Measurements from ENCODE around the gene MCRS1. TPM values are rescaled to one million over a fixed set of nuclear protein-coding genes. Genes with fewer than 3 reads are reported as not detected.

The MCRS1 gene
- total RNA-seq, 1 donor from 2014 or later = 77.1 TPM

DNA sequence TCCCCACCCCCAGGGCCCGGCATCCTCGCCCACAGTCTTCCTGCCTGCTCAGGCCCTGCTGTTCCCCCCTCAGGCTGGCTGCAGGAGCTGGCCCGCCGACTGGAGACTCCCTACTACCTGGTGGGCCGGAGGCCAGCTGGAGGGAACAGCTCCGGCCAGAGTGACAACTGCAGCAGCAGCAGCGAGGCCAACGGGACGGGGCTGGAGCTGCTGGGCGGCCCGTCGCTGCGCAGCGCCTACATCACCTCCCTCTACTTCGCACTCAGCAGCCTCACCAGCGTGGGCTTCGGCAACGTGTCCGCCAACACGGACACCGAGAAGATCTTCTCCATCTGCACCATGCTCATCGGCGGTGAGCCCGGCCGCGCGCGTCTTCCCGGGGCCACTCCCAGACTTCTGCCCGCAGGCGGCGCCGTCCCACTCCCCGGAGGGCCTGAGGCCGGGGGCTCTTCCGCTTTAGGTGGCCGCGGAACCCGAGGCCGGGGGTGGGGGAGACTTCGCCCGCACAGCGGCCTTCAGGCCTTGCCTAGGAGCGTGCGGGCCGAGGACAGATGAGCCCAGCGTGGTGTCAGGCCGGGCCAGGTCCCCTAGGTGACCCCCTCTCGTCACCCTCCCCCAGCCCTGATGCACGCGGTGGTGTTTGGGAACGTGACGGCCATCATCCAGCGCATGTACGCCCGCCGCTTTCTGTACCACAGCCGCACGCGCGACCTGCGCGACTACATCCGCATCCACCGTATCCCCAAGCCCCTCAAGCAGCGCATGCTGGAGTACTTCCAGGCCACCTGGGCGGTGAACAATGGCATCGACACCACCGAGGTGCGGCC is 18.9 kb downstream of the MCRS1 start:
- intact Hi-C loops (cut with micrococcal nuclease) = no loop called here

DNA sequence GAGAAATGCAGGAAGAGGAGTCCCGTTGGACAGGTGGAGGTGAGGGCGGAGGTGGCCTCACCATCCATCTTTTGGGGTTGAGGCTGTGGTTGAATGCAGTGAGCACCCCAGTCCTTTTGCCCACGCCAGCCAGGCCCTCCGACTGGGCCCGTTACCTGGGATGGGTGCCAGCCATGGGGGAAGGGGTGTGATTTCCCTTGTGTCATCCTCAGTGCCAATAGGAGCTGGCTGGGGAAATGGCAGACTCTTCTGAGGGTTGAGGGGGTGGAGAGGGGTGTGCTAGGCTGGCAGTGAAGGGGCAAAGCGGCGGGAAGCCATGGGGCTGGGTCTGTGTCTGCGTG is 19.5 kb downstream of the MCRS1 start:
- no peaks in the 10 kb centered on the region for H3K9me3 Mint-ChIP-seq
- intact Hi-C loops (cut with micrococcal nuclease) = no loop called here
- DNase-seq (ENCODE audit: low spot score) = no peak
- no peak overlapping the region for H3K4me3 Mint-ChIP-seq
- no peaks in the 10 kb centered on the region for H3K4me1 Mint-ChIP-seq (ENCODE audit: low read depth)
- no peaks in the 10 kb centered on the region for H3K36me3 Mint-ChIP-seq (ENCODE audit: low read depth)
- no peak overlapping the region for H3K27ac Mint-ChIP-seq
- H3K27me3 Mint-ChIP-seq (ENCODE audit: insufficient read depth) = peaks cover 32% of the 10 kb centered on the region

More for the DNA sequence above, 18.9 kb downstream of the MCRS1 start:
- Mint-ChIP-seq H3K27me3 (ENCODE audit: insufficient read depth) (peaks cover 32% of the 10 kb centered on the region), H3K27ac (no peak overlapping the region), H3K4me1 (ENCODE audit: low read depth) (no peaks in the 10 kb centered on the region), H3K9me3 (no peaks in the 10 kb centered on the region), H3K4me3 (no peak overlapping the region), H3K36me3 (ENCODE audit: low read depth) (no peaks in the 10 kb centered on the region)
- DNase-seq (ENCODE audit: low spot score) = no peak

DNA sequence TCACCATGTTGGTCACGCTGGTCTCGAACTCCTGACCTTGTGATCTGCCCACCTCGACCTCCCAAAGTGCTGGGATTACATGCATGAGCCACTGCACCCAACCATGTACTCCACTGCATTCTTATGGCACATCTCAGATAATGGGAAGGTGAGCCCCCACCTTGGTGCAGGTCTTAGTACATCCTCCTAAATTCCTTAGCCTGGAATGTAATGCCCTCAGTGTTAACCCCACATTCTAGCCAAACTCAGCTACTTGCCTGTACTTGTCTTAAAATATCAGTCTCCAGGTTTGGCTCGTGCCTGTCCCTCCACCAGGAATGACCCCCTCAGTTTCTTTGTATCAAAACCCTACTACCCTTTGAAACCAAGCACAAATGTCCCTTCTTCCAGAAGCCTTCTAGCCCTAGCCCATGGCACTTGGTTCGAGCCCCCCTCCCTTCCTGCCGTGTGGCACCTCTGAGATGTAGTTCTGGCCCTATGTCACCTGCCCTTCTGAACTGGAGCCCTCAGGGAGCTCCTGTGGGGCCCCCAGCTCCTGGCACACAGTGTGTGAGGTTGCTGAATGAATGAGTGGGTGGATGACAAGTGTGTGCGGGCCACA is 20.8 kb downstream of the MCRS1 start:
- peaks cover 32% of the 10 kb centered on the region for H3K27me3 Mint-ChIP-seq (ENCODE audit: insufficient read depth)
- H3K36me3 Mint-ChIP-seq (ENCODE audit: low read depth) = no peaks in the 10 kb centered on the region
- H3K9me3 Mint-ChIP-seq = no peaks in the 10 kb centered on the region
- no peak overlapping the region for H3K4me3 Mint-ChIP-seq
- DNase-seq (ENCODE audit: low spot score) = no peak
- intact Hi-C loops (cut with micrococcal nuclease) = no loop called here
- no peaks in the 10 kb centered on the region for H3K4me1 Mint-ChIP-seq (ENCODE audit: low read depth)
- H3K27ac Mint-ChIP-seq = no peak overlapping the region

DNA sequence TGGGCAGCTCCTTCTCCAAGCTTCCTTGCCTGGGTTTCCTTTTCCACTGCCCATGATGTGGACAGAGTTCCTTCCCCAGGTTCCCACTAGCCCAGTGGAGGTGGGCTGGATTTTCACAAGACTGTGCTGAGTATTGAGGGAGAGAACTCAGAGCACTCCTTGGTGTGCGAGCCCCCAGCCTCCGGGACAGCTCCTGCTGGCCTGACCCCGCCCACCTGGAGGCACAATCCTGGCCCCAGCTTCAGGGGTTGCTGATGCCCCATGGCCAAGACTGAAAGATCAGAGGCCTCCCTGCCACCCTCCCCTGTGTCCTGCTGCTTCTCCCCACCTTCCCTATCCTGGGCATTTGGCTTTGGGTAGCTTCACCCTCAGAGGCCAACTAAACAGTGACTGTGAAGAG is 21.5 kb downstream of the MCRS1 start:
- H3K27ac Mint-ChIP-seq = no peak overlapping the region
- intact Hi-C loops (cut with micrococcal nuclease) = no loop called here

DNA sequence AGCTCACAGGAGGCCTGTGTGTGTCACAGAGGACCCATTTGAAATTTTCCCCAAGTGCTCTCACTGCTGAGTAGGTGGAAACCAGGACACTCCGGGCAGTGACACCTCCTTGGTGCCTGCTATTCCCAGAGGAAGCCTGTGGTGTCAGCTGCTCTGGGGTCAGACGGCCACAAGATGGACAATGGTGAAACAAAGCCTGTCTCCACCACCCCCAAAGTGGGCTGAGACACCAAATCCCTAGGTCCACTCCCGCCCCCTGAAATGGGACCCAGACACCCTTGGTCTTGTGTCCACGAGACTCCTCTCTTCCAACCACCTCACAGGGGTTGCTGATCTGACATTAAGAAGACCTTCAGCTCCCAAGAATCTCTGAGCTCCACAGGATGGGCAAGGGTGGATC is 22.1 kb downstream of the MCRS1 start:
- no peak for DNase-seq (ENCODE audit: low spot score)
- Mint-ChIP-seq H3K4me3 (no peak overlapping the region), H3K27ac (no peak overlapping the region), H3K36me3 (ENCODE audit: low read depth) (no peaks in the 10 kb centered on the region), H3K4me1 (ENCODE audit: low read depth) (no peaks in the 10 kb centered on the region), H3K9me3 (no peaks in the 10 kb centered on the region), H3K27me3 (ENCODE audit: insufficient read depth) (peaks cover 26% of the 10 kb centered on the region)
- intact Hi-C loops (cut with micrococcal nuclease) = no loop called here

More for the DNA sequence above, 21.5 kb downstream of the MCRS1 start:
- H3K4me3 Mint-ChIP-seq = no peak overlapping the region
- no peaks in the 10 kb centered on the region for H3K4me1 Mint-ChIP-seq (ENCODE audit: low read depth)
- H3K27me3 Mint-ChIP-seq (ENCODE audit: insufficient read depth) = peaks cover 30% of the 10 kb centered on the region
- no peaks in the 10 kb centered on the region for H3K9me3 Mint-ChIP-seq
- no peaks in the 10 kb centered on the region for H3K36me3 Mint-ChIP-seq (ENCODE audit: low read depth)
- DNase-seq (ENCODE audit: low spot score) = no peak

DNA sequence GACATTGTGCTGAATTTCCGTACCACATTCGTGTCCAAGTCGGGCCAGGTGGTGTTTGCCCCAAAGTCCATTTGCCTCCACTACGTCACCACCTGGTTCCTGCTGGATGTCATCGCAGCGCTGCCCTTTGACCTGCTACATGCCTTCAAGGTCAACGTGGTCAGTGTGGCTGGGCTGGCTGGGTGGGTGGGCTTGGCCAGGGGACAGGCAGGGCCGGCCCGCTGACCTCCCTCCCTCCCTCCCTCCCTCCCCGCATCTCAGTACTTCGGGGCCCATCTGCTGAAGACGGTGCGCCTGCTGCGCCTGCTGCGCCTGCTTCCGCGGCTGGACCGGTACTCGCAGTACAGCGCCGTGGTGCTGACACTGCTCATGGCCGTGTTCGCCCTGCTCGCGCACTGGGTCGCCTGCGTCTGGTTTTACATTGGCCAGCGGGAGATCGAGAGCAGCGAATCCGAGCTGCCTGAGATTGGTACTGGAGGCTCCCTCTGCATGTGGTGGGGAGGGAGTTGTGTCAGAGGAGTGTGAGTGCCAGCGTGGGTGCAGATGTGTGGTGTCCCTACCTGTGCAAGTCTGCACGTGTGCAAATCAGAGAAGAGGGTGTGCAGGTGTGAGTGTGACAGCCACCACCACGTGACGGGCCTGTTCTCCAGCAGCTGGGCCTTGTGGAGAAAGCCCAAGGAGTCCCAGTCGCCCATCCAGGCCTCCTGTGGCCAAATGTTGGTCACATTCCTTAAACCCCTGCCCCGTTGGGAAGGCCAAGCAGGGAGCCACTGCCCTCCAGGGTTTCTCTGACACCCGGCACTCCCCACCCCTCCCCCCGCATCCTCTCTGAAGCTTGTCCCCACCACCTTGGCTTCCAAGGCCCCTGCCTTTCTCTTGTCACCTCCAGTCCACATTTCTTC is 23.8 kb downstream of the MCRS1 start:
- H3K36me3 Mint-ChIP-seq (ENCODE audit: low read depth) = no peaks in the 10 kb centered on the region
- H3K27me3 Mint-ChIP-seq (ENCODE audit: insufficient read depth) = peaks cover 38% of the 10 kb centered on the region
- H3K4me1 Mint-ChIP-seq (ENCODE audit: low read depth) = no peaks in the 10 kb centered on the region
- no peaks in the 10 kb centered on the region for H3K9me3 Mint-ChIP-seq
- H3K27ac Mint-ChIP-seq = no peak overlapping the region
- intact Hi-C loops (cut with micrococcal nuclease) = no loop called here
- H3K4me3 Mint-ChIP-seq = no peak overlapping the region
- DNase-seq (ENCODE audit: low spot score) = no peak

DNA sequence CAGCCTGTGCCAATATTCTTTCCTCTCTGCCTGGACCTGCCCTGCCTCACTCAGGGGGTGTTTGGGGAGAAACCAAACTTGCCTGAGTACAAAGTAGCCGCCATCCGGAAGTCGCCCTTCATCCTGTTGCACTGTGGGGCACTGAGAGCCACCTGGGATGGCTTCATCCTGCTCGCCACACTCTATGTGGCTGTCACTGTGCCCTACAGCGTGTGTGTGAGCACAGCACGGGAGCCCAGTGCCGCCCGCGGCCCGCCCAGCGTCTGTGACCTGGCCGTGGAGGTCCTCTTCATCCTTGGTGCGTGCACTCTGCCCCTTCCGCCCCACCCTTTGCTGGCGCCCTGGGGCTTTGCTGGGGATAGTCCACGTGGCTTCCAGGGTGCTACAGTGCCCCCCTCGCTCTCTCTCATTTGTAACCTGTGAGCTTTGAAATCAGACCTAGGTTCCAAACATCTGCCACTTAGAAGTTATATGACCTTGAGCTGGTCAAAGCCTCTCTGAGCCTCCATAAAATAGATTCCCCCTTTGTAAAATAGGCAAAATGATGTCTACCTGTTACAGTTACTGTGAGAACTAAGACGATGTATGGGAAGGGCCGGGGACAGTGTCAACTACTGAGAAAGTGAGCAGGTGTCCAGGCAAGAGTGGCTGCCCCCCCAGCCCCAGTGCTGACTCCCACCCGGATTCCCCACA is 24.6 kb downstream of the MCRS1 start:
- Mint-ChIP-seq H3K36me3 (ENCODE audit: low read depth) (no peaks in the 10 kb centered on the region), H3K27me3 (ENCODE audit: insufficient read depth) (peaks cover 37% of the 10 kb centered on the region), H3K4me1 (ENCODE audit: low read depth) (no peaks in the 10 kb centered on the region), H3K9me3 (no peaks in the 10 kb centered on the region), H3K27ac (no peak overlapping the region), H3K4me3 (no peak overlapping the region)
- intact Hi-C loops (cut with micrococcal nuclease) = no loop called here
- no peak for DNase-seq (ENCODE audit: low spot score)

DNA sequence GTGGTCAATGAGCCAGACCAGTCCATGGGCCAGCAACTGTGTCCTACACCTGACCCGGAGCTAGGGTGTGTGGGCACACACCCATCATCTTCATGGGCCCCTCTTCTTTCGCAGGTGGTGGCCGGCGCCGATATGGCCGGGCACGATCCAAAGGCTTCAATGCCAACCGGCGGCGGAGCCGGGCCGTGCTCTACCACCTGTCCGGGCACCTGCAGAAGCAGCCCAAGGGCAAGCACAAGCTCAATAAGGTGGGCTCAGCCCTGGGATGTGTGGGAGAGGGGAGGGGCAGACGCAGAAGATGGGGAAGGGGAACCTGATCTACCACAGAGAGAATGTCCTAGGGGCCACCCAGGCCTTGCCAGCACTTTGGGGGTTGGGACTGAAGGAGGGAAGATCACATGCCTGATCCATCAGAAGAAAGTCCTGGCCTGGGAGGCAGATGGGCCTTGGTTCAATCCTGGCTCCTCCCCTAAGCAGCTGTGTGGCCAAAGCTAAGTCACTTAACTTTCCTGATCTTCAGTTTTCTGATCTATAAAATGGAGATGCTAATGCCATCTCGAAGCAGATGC is 25.3 kb downstream of the MCRS1 start:
- Mint-ChIP-seq H3K27ac (no peak overlapping the region), H3K36me3 (ENCODE audit: low read depth) (no peaks in the 10 kb centered on the region), H3K4me1 (ENCODE audit: low read depth) (no peaks in the 10 kb centered on the region), H3K4me3 (no peak overlapping the region), H3K27me3 (ENCODE audit: insufficient read depth) (peaks cover 38% of the 10 kb centered on the region), H3K9me3 (no peaks in the 10 kb centered on the region)
- intact Hi-C loops (cut with micrococcal nuclease) = no loop called here
- no peak for DNase-seq (ENCODE audit: low spot score)

DNA sequence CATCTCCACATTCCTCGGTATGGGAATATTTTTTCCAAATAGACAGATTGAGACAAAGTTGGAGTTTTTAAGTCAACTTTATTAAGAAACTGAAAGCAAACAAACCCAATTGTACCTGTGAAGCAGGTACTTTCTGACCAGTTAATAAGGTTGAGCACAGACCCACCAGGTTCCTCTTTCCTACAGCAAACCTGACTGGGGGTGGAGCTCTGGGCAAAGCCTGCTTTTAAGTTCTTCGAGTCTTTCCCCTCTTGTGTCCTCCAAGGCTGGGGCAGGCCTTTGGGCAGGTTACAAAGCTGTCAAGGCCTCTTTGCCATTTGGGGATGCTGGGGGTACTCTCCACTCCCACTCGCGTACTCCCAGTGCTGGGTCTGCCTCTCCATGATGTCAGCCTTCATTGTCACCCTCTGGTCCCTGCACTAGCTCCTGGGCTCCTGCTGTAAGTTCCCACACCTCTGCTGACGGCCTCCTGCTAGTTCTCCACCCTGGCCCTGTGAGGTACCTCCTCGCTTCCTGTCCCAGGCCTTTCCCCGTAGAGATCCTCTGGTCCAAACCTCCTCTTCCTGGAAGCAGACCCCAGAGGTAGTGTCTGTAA is 25.9 kb downstream of the MCRS1 start:
- Mint-ChIP-seq H3K27me3 (ENCODE audit: insufficient read depth) (peaks cover 40% of the 10 kb centered on the region), H3K36me3 (ENCODE audit: low read depth) (no peaks in the 10 kb centered on the region), H3K9me3 (no peaks in the 10 kb centered on the region), H3K4me1 (ENCODE audit: low read depth) (no peaks in the 10 kb centered on the region), H3K4me3 (no peak overlapping the region), H3K27ac (no peak overlapping the region)
- intact Hi-C loops (cut with micrococcal nuclease) = no loop called here
- no peak for DNase-seq (ENCODE audit: low spot score)

DNA sequence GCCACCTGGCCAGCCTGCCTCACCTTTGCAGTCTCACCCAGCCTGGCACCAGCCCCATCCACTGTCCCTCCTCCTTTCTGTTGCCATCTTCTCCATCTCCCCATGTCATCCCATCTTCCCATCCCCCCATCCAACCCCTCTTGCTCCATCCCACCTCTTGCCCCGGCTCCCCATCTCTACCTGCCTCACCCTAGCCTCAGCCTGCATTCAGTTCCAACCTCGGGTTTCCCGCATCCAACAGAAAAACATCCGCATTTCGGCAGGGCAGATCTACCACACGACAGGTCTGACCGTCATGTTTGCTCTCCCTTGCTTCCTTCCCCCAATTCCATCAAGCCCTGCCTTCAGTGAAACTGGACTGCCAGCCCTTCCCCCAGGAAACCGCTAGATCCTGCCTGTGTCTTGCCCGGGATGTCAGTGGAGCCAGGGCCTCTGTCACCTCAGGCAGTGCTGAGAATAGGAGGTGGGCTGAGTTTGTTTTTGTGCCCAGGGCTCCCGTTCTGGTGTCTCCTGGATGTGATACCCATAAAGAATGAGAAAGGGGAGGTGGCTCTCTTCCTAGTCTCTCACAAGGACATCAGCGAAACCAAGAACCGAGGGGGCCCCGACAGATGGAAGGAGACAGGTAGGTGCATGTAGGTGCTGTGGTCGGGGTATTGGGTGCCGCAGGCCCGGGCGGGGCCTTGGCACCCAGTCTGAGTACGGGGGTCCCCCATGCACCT is 26.6 kb downstream of the MCRS1 start:
- Mint-ChIP-seq H3K9me3 (no peaks in the 10 kb centered on the region), H3K27me3 (ENCODE audit: insufficient read depth) (peaks cover 44% of the 10 kb centered on the region), H3K4me3 (no peak overlapping the region), H3K27ac (no peak overlapping the region), H3K4me1 (ENCODE audit: low read depth) (no peaks in the 10 kb centered on the region), H3K36me3 (ENCODE audit: low read depth) (no peaks in the 10 kb centered on the region)
- DNase-seq (ENCODE audit: low spot score) = no peak
- intact Hi-C loops (cut with micrococcal nuclease) = no loop called here

DNA sequence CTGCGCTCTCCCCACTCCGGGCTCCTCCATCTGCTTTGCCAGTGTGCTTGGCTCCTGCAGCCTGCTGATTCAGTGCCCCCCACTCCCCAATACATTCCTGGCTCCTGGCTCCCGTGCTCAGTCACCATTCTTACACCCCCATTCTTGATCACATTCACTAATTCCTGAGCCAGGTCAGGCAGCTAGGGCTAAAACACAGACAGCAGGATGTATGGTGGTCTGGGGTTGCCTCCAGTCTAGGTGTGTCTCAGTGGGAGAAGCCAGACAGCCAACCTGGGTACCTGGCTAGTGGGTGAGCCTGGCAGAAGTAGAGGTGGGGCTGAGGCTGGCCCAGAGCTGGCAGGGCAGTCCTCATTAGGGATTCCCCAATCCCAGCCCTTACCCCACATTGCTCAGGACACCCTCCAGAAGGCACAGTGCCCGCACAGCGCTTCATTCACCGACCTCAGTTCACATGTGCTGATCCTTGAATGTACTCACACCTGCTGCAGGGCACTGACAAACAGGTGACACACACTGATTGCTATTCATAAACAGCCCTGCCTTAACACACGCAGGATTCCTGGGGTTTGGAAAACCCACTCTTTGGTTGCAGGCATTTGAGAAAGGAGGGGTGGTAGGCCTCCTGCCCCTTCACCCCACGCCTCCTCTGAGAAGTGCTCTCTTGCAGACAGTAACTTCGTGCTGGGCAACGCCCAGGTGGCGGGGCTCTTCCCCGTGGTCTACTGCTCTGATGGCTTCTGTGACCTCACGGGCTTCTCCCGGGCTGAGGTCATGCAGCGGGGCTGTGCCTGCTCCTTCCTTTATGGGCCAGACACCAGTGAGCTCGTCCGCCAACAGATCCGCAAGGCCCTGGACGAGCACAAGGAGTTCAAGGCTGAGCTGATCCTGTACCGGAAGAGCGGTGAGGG is 27.5 kb downstream of the MCRS1 start:
- no peak overlapping the region for H3K27ac Mint-ChIP-seq
- H3K9me3 Mint-ChIP-seq = no peaks in the 10 kb centered on the region
- peak overlapping the region; percentile 58 for H3K4me3 Mint-ChIP-seq
- no peaks in the 10 kb centered on the region for H3K4me1 Mint-ChIP-seq (ENCODE audit: low read depth)
- peaks cover 51% of the 10 kb centered on the region for H3K27me3 Mint-ChIP-seq (ENCODE audit: insufficient read depth)
- no peaks in the 10 kb centered on the region for H3K36me3 Mint-ChIP-seq (ENCODE audit: low read depth)
- intact Hi-C loops (cut with micrococcal nuclease) = no loop called here
- no peak for DNase-seq (ENCODE audit: low spot score)

All from activated T-helper 1 cell treated with anti-CD3 and anti-CD28 coated beads, Interleukin-12 subunit alpha, Interleukin-12 subunit beta, Interleukin-2, Interleukin-4 antibody, amounts not matched to agents 30 ng/mL and 10 ng/mL and 1 ng/mL, durations not matched to agents 14 hours and 24 hours and 36 hours (primary cell).